RWPE1 (cell line): ENCODE results near the gene UTP25.

Experiments used
- CTCF ChIA-PET: fragments of 350-600 bp; sonication (Branson Sonifier 250); formaldehyde crosslinking; extraction: SDS; loops from one replicate; lab custom pipeline; 2021; lab: Yijun Ruan, JAX
- POLR2A ChIA-PET: fragments of 400-600 bp; formaldehyde crosslinking; extraction: SDS; loops from one replicate; lab custom pipeline; 2020; ENCODE audit warnings: antibody characterized with exemption; ENCODE audit not compliant: low non-redundant PET; lab: Yijun Ruan, JAX
- DNase-seq: peaks from one replicate; pipeline ENCODE4 v3.0.0; 2012; ENCODE audit warnings: low spot score
- H3K27ac ChIP-seq: fragments of 450-650 bp; 2 replicates; pipeline ENCODE4 v1.5.1; 2017
- CTCF ChIP-seq: fragments of 450-650 bp; conservative IDR thresholded peaks from 2 replicates; pipeline ENCODE4 v1.5.1; 2017; ENCODE audit warnings: low read depth, mild to moderate bottlenecking

The UTP25 gene

GRCh38 chr1:209844695-209845407, 17.1 kb downstream of the UTP25 start:
- TF ChIP-seq CTCF, result no peak
- no peak for DNase-seq
- ChIA-PET POLR2A (no interaction called here), CTCF (interaction anchor here (0.6 kb wide), 1 partner anchor 29 kb away, joined by 3 read pairs; no protein-coding TSS in a partner anchor)
- H3K27ac ChIP-seq, result no peak overlapping the region

GRCh38 chr1:209845408-209845725, 17.6 kb downstream of the UTP25 start:
- no peak for DNase-seq
- ChIA-PET CTCF (interaction anchor here (0.6 kb wide), 1 partner anchor 29 kb away, joined by 3 read pairs; no protein-coding TSS in a partner anchor), POLR2A (no interaction called here)
- TF ChIP-seq CTCF, result no peak
- H3K27ac ChIP-seq, result no peak overlapping the region

GRCh38 chr1:209849388-209849787, 21.6 kb downstream of the UTP25 start:
- CTCF ChIA-PET, result interaction anchor here (0.6 to 2.1 kb wide), 4 partner anchors 11 to 111 kb away, joined by 3 to 14 read pairs (median 5); partner anchors contain the start of gene UTP25
- POLR2A ChIA-PET, result no interaction called here
- TF ChIP-seq CTCF, result no peak
- H3K27ac ChIP-seq, result peak overlapping the region; percentile 23
- no peak for DNase-seq

- no peak overlapping the region for H3K27ac ChIP-seq
- peak; percentile 46 for DNase-seq
- TF ChIP-seq CTCF, result peak; percentile 60
- ChIA-PET POLR2A (interaction anchor here (0.6 kb wide), 1 partner anchor 1457 kb away, joined by 3 read pairs; no protein-coding TSS in a partner anchor), CTCF (interaction anchor here (0.6 to 2.1 kb wide), 5 partner anchors 10 to 103 kb away, joined by 3 to 14 read pairs (median 4); no protein-coding TSS in a partner anchor)
Measured at GRCh38 chr1:209850342-209850979, 22.7 kb downstream of the UTP25 start.

- POLR2A ChIA-PET, result interaction anchor here (0.7 kb wide), 1 partner anchor 1290 kb away, joined by 4 read pairs; no protein-coding TSS in a partner anchor
- no peak overlapping the region for H3K27ac ChIP-seq
- no peak for TF ChIP-seq CTCF
- CTCF ChIA-PET, result interaction anchor here (0.6 kb wide), 1 partner anchor 458 kb away, joined by 3 read pairs; no protein-coding TSS in a partner anchor
- DNase-seq, result no peak
Measured at GRCh38 chr1:209853676-209854075, 25.9 kb downstream of the UTP25 start.

GRCh38 chr1:209854196-209854595, 26.4 kb downstream of the UTP25 start:
- CTCF ChIA-PET, result no interaction called here

More at GRCh38 chr1:209854196-209854595, 26.4 kb downstream of the UTP25 start:
- no peak overlapping the region for H3K27ac ChIP-seq
- no peak for TF ChIP-seq CTCF
- DNase-seq, result no peak
- POLR2A ChIA-PET, result no interaction called here
